ENCODE measurements around the gene TSHR.

GRCh38 chr14:80987235-80988032 lies 32.0 kb downstream of the TSHR start:
- TF ChIP-seq CTCF (IDR thresholded peaks at IDR 0.05) (peak; percentile 76 to 90 (median 86)), EP300 (IDR thresholded peaks at IDR 0.05) (no peak)
